ENCODE measurements around the gene ELP4.
A peak's percentile ranks its signal among the peaks of the same experiment; 100 is the strongest.

The ELP4 gene

GRCh38 chr11:31800398-31801265, 291.1 kb downstream of the ELP4 start:
- no peak for DNase-seq (ENCODE audit: low spot score)

- no peak for DNase-seq (ENCODE audit: low spot score)
These were observed 291.7 kb downstream of the ELP4 start for GRCh38 chr11:31801298-31801702.

DNA sequence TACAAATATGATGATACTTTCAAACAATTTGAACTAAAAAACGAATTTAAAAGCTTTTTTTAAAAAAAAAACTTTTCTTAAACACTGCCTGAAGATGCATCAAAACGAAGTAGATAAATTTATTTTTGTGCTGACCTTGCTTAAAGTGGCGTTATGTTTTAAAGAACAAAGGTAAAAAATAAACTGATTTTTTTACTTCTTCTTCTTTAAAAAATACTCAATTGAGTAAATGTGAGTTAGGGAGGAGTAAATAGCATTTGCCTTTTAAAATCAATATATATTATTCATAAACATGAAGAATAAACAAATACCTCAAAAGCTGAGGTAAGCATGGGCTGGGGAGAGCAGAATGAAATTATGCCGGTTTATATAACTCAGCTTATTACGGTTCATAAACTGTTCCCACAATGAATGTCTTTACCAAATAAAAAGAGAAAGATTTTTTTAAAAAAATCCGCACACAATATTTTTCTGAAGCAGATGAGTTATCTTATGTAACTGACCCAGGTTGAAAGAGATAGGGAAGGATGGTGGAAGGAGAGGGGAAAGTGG, 292.5 kb downstream of the ELP4 start:
- DNase-seq (ENCODE audit: low spot score) = no peak

DNA sequence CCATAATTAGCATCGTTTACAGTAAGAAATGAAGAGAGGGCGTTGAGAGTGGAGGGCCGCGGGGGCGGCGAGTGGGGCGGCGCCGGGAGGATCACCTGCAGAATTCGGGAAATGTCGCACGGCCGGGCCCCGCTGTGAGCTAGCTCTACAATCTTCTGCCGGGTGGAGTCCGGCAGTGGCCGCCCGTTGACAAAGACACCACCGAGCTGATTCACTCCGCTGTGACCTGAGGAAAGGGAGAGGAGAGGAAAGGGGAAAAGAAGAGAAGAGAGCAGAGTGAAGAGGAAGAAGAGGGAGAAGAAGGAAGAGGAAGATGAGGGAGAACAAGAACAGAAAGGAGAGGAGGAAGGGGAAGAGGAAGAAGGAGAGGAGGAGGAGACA, 293.0 kb downstream of the ELP4 start:
- DNase-seq (ENCODE audit: low spot score) = no peak

DNA sequence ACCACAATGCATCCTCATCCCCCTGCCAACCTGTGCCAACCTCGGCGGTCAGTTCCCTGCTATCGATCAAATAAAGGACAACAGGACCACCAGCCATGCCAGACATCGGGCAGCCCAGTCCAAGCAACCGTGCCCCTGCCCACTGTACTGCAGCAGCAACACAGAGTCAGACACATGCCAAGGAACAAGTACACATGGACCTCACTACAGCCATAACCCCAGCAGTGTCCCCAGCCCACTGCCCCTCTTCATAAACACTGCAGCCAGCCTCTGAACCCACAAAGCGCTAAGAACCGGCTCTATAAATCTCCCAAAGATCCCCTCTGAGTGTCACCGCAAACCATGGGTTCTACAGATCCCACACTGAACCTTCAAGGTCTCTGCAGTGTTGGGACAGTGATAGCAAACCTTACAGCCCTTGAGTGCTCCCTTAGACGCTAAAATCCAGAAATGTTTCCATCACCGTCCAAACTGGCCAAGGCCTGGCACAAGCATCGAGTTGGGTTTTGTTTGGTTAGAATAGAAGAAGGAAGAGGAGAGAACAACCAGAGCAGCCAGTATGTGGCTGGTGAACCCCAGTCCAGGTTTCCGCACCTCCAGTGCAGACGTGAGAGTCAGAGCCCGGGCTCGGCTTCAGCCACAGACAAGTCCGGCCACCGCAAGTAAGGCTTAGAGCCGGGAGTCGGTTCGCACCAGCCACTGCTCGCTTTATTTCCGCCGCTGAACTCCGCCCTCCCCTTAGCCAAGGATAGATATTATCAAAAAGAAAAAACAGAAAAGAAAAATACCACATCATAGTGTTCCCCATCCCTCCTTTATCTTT, 293.6 kb downstream of the ELP4 start:
- no peak for DNase-seq (ENCODE audit: low spot score)

GRCh38 chr11:31803813-31804311, 294.3 kb downstream of the ELP4 start:
- DNase-seq (ENCODE audit: low spot score) = no peak

DNA sequence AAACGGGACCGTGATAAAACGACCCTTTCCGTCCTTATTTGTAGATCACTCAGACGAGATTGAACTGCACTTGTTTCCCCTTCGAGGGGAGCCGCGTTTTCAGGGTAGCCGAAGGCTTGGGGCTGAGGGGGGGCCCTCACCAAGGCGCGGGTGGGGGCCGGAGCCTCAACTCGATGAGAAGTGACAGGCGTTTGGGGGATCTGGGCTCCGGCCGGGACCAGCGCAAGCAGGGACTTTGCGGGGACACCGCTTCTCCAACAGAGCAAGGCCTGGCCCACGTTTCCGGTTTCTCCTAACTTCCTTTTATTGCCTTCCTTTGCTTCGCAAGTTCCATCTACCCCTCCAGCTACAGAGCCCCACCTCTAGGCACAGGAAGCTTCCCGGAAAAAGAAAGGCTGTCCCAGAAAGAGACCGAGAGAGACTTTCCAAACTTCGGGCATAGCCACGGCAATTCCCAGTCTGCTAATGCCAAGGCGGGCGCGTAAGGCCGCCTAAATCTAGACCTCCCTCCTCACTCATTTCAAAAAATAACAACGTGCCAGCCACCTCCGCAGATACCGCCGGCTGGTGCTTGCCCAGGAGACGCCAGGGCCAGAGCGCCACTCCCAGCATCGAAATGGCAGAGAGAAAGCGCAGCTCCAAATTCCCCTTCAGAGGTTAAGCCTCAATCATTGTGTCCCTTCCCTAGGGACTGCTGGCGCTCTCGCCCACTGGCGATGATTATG, 294.9 kb downstream of the ELP4 start:
- DNase-seq (ENCODE audit: low spot score) = no peak

- no peak for DNase-seq (ENCODE audit: low spot score)
These were observed 295.6 kb downstream of the ELP4 start for GRCh38 chr11:31805037-31805628.

DNA sequence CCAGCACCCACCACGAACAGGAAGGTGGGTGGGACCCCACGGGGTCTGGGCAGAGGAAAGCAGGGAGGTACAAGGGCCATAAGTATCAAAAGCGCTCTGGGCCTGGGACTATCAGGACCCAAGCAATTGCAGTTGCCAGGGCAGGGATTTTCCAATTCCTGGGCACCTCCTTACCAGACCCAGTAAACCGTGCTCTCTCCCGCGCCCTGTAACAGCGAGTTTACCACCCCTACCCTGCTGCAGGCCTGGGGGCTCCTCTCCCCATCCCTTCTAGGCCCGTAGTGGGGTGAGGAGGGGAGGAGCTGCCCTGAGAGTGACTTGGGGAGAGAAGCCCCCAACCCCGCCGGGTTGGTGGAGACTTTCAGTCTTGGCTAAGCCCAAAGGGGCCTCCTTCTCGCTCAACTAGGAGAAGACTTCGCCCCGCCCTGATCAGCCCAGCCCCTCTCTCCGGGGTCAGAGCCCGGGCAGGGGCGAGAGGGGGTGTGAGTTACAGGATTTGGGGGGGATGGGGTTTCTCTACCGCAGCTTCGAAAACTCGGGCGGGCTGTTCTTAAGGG, 296.1 kb downstream of the ELP4 start:
- no peak for DNase-seq (ENCODE audit: low spot score)

DNA sequence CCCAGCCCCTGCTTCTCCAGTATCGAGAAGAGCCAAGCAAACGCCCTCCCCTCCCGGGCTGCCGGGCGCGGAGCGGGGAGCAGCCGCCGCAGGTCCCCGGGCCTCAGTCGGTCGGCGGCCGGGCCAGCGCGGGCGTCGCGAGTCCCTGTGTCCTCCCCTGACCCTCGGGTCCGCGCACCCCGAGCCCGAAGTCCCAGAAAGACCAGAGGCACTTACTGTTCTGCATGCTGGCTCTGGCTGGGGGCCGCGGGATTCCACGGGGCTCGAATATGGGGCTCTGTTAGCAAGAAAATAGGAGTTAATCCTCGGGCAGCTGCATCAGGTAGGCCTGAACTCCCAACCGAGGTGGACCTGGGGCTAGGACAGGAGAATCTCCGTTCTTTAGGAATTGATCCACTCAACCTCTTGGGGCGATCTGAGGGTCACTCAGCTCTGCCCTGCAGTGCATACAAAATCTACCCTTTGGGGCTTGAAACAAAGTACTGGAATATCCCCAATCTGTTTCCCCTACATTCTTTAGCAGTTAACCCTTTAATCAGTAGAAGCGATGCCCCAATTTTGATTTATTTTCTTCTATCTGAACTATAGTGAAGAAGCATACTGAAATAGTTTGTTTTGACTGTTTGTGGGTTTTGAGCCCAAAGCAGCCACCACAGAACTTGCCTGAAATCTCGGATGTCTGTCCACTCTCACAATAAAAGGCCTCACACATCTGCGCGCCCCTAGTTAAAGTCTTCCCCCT, 296.8 kb downstream of the ELP4 start:
- no peak for DNase-seq (ENCODE audit: low spot score)

DNA sequence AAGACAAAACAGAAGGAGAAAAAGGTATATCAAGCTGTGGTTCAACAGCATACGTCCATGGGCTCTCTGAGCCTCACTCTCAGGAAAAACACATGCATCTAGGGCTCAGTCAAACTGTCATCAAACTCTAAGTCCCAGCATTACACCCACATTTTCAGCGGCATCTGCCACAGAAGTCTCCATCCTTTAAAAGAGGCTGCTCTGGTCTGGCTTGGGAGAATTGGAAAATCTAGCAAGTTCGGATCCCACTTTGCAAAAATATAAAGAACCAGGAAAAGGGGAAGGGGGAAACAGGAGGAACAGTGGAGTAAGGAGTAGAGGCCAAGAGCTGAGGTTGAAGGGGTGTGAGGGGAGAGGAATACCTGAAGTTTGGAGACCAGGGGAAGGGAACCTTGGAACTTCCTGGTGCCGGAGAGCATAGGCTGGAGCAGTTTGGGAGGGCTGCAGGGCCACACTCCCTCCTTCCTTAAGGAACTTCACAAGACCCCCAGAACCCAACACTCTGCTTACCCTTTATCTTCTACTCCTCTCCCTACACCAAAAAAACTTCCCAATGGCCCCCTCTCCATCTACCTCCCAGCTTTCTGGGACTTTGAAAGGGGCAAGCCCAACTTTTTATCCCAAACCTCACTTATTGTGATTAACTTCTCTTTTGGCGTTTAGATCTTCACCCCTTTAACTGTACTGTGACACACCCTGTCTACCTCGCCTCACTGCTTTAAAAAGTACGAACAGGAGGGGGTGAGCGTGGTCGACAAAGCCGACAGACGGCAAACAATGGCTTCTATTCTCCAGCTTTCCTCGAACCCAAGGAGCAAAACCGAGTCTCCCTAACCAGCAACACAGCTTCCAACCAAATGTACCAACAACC, 297.6 kb downstream of the ELP4 start:
- no peak for DNase-seq (ENCODE audit: low spot score)

DNA sequence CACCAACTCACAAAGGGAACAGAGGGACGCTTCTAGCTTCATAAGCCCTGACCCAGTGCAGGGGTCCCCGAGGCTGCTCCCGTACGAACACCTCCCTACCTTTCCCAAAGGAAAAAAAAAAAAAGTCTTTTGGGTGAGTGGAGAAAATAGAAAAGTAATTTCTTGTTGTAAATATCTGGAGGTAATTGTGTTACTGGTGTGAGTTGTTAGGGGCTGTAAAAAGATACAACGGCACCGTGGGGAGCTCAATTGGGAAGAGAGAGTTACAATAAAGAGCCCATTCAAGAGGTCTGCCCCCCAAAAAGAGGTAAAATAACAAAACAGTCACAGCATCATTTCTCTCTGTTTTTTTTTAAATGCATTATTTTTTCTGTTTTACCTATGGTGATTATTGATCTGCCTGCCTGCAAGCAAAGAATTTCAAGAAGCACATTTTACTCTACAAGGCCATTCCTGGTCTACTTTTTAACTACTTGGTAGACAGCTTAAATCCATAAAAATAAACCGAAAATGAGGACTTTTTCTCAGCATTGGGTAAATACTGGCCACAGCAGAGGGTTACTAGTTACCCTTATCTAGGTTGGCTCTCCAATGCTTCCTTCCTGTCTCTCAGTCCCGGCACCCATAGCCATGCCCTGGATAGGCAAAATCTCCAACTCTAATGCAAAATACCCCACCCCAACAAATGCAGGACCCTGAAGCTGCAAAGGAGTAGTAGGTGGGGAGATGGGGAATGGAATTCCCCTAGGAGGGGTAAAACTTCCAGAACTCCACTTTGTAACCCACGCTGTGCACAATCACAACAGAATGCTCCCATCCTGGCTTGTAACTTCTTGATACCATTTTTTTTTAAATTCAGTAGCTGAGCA, 298.5 kb downstream of the ELP4 start:
- DNase-seq (ENCODE audit: low spot score) = no peak

- no peak for DNase-seq (ENCODE audit: low spot score)
These were observed 299.4 kb downstream of the ELP4 start for GRCh38 chr11:31808721-31809540.

- DNase-seq (ENCODE audit: low spot score) = no peak
These were observed 299.9 kb downstream of the ELP4 start for GRCh38 chr11:31809541-31809856.

DNA sequence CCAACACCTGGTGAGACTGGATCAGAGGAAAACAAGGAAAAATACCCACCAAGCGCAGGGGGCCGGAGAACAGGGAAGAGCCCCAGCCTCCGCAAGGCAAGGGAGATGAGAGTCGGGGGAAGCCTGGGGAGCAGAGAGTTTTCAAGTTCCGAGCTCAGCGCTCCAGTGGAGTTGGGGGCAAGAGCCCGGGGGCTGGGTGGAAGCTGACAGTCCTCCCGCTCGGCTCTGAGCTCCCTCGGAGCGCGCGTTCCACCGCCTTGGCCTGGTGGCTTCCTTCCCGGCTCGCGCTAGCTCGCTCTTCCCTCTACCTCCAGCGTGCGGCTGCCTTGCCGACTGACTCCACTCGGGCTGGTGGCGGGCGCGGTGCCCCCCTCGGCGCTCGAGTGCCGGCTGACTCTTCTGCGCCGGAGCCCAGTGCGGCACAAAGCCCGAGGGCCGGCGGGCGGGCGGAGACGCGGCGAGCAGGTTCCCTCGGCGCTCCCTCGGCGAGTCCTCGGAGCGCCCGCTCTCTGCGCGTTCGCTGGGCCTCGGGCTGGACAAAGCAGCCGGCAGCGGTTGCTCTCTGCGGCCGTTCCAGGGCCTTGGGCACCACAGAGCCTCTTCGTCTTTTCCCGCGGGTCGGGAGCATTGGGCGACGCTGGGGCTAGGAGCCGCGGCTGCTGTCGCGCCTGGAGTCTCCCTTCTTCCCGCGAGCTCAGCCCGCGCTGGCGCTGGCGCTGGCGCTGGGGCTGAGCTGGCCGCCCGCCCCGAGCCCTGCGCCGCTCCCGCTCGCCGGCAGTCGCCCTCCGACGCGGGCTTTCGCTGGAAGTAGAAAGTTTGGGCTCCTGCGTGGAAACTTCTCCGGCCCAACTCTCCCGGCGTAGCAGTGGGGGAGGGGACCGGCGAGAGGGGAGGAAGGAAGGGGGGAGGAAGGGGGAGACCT, 300.6 kb downstream of the ELP4 start:
- DNase-seq (ENCODE audit: low spot score) = no peak

GRCh38 chr11:31810779-31811647, 301.4 kb downstream of the ELP4 start, which contains the start of gene PAX6:
TSS of gene PAX6 (minus strand) at chr11:31811322. CDS start at chr11:31806411, 4,911 bp downstream.
- peak; percentile 26 for DNase-seq (ENCODE audit: low spot score)

All from NAMALWA (cell line).